Activated naive CD8-positive, alpha-beta T cell treated with anti-CD3 and anti-CD28 coated beads, Interleukin-2, amount 50 U/mL, for 24 hours (primary cell): Measurements from ENCODE around the gene POU3F3.

ENCODE experiments used
- ATAC-seq: fragments of 150-1000 bp; cut with Tn5 transposase; one replicate; pipeline ENCODE4 v1.10.0; 2021
- DNase-seq: peaks from one replicate; pipeline ENCODE4 v3.0.0; 2021
- H3K27ac Mint-ChIP-seq: one replicate; pipeline ENCODE4 v1.8.0; 2021; ENCODE audit warnings: mild to moderate bottlenecking, mixed read lengths
- H3K27me3 Mint-ChIP-seq: one replicate; pipeline ENCODE4 v1.8.0; 2021; ENCODE audit warnings: mixed read lengths
- H3K36me3 Mint-ChIP-seq: one replicate; pipeline ENCODE4 v1.8.0; 2021; ENCODE audit warnings: low read depth, mixed read lengths
- H3K4me1 Mint-ChIP-seq: one replicate; pipeline ENCODE4 v1.8.0; 2021; ENCODE audit warnings: mixed read lengths
- H3K4me3 Mint-ChIP-seq: one replicate; pipeline ENCODE4 v1.8.0; 2021; ENCODE audit warnings: mild to moderate bottlenecking, moderate library complexity, mixed read lengths
- H3K9me3 Mint-ChIP-seq: one replicate; pipeline ENCODE4 v1.8.0; 2021; ENCODE audit warnings: mixed read lengths

POU3F3 gene

GRCh38 chr2:104840893-104841585, 12.9 kb upstream of the POU3F3 start:
- Mint-ChIP-seq H3K27ac (no peak overlapping the region), H3K36me3 (no peaks in the 10 kb centered on the region), H3K27me3 (peaks cover 55% of the 10 kb centered on the region), H3K4me1 (peaks cover 10% of the 10 kb centered on the region), H3K9me3 (no peaks in the 10 kb centered on the region), H3K4me3 (no peak overlapping the region)
- no peak for DNase-seq
- ATAC-seq = no peak

- no peaks in the 10 kb centered on the region for H3K36me3 Mint-ChIP-seq
These were observed 12.2 kb upstream of the POU3F3 start for GRCh38 chr2:104841744-104842143.

GRCh38 chr2:104844807-104845551, 8.9 kb upstream of the POU3F3 start:
- Mint-ChIP-seq H3K36me3 (no peaks in the 10 kb centered on the region), H3K27ac (peak overlapping the region; percentile 59), H3K27me3 (peaks cover 78% of the 10 kb centered on the region), H3K4me1 (peaks cover 10% of the 10 kb centered on the region), H3K9me3 (no peaks in the 10 kb centered on the region), H3K4me3 (peak overlapping the region; percentile 12)
- no peak for DNase-seq
- peak; percentile 10 for ATAC-seq

More at GRCh38 chr2:104841744-104842143, 12.2 kb upstream of the POU3F3 start:
- no peak overlapping the region for H3K27ac Mint-ChIP-seq
- peaks cover 61% of the 10 kb centered on the region for H3K27me3 Mint-ChIP-seq
- peaks cover 10% of the 10 kb centered on the region for H3K4me1 Mint-ChIP-seq
- no peak for ATAC-seq
- no peak for DNase-seq
- no peaks in the 10 kb centered on the region for H3K9me3 Mint-ChIP-seq
- H3K4me3 Mint-ChIP-seq = no peak overlapping the region

- H3K27ac Mint-ChIP-seq = peak overlapping the region; percentile 59
- ATAC-seq (no peak), DNase-seq (no peak)
- H3K36me3 Mint-ChIP-seq = no peaks in the 10 kb centered on the region
- H3K9me3 Mint-ChIP-seq = no peaks in the 10 kb centered on the region
- H3K27me3 Mint-ChIP-seq = peaks cover 81% of the 10 kb centered on the region
- H3K4me3 Mint-ChIP-seq = peak overlapping the region; percentile 12
- H3K4me1 Mint-ChIP-seq = peaks cover 10% of the 10 kb centered on the region
These were observed 8.4 kb upstream of the POU3F3 start for GRCh38 chr2:104845552-104845931.

- Mint-ChIP-seq H3K36me3 (no peaks in the 10 kb centered on the region), H3K27ac (no peak overlapping the region), H3K9me3 (no peaks in the 10 kb centered on the region), H3K4me1 (peaks cover 10% of the 10 kb centered on the region), H3K27me3 (peaks cover 83% of the 10 kb centered on the region), H3K4me3 (no peak overlapping the region)
- ATAC-seq = no peak
- DNase-seq = no peak
These were observed 7.7 kb upstream of the POU3F3 start for GRCh38 chr2:104845946-104846785.

- ATAC-seq (no peak), DNase-seq (no peak)
- H3K9me3 Mint-ChIP-seq = no peaks in the 10 kb centered on the region
These were observed 6.9 kb upstream of the POU3F3 start for GRCh38 chr2:104846786-104847585.

GRCh38 chr2:104847586-104848160, 6.2 kb upstream of the POU3F3 start:
- no peak for ATAC-seq
- no peak for DNase-seq
- H3K27me3 Mint-ChIP-seq = peaks cover 81% of the 10 kb centered on the region
- no peak overlapping the region for H3K27ac Mint-ChIP-seq
- H3K9me3 Mint-ChIP-seq = no peaks in the 10 kb centered on the region
- H3K4me3 Mint-ChIP-seq = no peak overlapping the region
- peaks cover 18% of the 10 kb centered on the region for H3K4me1 Mint-ChIP-seq
- H3K36me3 Mint-ChIP-seq = no peaks in the 10 kb centered on the region

More at GRCh38 chr2:104846786-104847585, 6.9 kb upstream of the POU3F3 start:
- H3K27me3 Mint-ChIP-seq = peaks cover 82% of the 10 kb centered on the region
- no peak overlapping the region for H3K4me3 Mint-ChIP-seq
- H3K4me1 Mint-ChIP-seq = peaks cover 14% of the 10 kb centered on the region
- no peak overlapping the region for H3K27ac Mint-ChIP-seq
- H3K36me3 Mint-ChIP-seq = no peaks in the 10 kb centered on the region

GRCh38 chr2:104848526-104848925, 5.4 kb upstream of the POU3F3 start:
- no peak for DNase-seq
- Mint-ChIP-seq H3K27me3 (peaks cover 86% of the 10 kb centered on the region), H3K4me1 (peaks cover 22% of the 10 kb centered on the region), H3K9me3 (no peaks in the 10 kb centered on the region), H3K27ac (no peak overlapping the region), H3K36me3 (no peaks in the 10 kb centered on the region), H3K4me3 (no peak overlapping the region)
- ATAC-seq = no peak

DNA sequence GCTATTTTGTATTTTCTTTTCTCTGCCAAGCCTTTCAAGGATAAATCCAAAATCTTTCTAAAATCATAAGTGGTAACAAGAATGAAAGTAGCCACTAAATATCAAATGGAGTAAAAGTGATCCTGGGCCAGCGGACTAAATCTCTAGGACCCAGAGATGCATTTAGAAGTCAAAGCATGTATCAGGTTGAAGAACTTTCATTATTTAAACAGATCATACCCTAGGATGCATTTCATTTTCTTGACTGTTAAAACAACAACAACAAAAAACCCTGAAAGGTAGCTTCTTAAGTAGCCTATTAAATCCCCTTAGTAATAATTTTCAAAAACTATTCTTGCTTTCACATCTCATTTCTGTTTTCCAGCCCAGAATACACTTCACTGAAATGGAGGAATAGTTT, 4.8 kb upstream of the POU3F3 start:
- ATAC-seq = no peak
- peaks cover 23% of the 10 kb centered on the region for H3K4me1 Mint-ChIP-seq

DNA sequence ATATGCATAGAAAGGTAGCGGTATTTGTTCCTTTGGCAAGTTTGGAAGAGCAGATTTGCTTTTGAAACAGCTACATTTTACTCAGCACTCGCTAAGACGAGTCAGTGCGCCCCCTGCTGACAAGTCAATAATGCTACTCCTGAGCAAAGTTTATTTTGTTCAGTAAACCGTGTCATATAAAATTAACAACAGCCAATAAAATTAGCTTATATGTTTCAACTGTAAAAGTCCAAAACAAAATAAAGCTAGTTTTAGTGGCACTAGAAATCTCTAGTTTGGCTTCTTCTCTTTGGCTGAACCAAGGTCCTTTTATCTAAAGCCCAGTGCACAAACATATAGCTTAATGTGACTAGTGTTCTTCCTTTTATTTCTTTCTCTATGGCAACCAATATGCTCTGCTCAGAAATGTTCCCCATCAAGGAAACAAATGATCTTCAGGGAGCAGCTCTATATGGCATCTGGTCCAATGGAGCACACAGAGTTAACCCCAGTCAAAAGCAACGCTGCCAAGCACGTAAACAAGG, 4.2 kb upstream of the POU3F3 start:
- Mint-ChIP-seq H3K9me3 (no peaks in the 10 kb centered on the region), H3K27me3 (peaks cover 89% of the 10 kb centered on the region), H3K4me3 (no peak overlapping the region), H3K4me1 (peaks cover 27% of the 10 kb centered on the region), H3K27ac (no peak overlapping the region), H3K36me3 (peaks cover 6% of the 10 kb centered on the region)
- ATAC-seq = no peak
- DNase-seq = peak; percentile 76

More for the DNA sequence above, 4.8 kb upstream of the POU3F3 start:
- DNase-seq = no peak
- H3K36me3 Mint-ChIP-seq = peaks cover 2% of the 10 kb centered on the region
- H3K4me3 Mint-ChIP-seq = no peak overlapping the region
- H3K27me3 Mint-ChIP-seq = peaks cover 86% of the 10 kb centered on the region
- no peaks in the 10 kb centered on the region for H3K9me3 Mint-ChIP-seq
- no peak overlapping the region for H3K27ac Mint-ChIP-seq

- DNase-seq (no peak), ATAC-seq (no peak)
- peaks cover 6% of the 10 kb centered on the region for H3K36me3 Mint-ChIP-seq
- peaks cover 83% of the 10 kb centered on the region for H3K27me3 Mint-ChIP-seq
- peaks cover 25% of the 10 kb centered on the region for H3K4me1 Mint-ChIP-seq
- H3K4me3 Mint-ChIP-seq = no peak overlapping the region
- H3K27ac Mint-ChIP-seq = no peak overlapping the region
- no peaks in the 10 kb centered on the region for H3K9me3 Mint-ChIP-seq
These were observed 3.3 kb upstream of the POU3F3 start for GRCh38 chr2:104850361-104851290.

GRCh38 chr2:104851291-104852089, 2.4 kb upstream of the POU3F3 start:
- H3K9me3 Mint-ChIP-seq = no peaks in the 10 kb centered on the region
- H3K27me3 Mint-ChIP-seq = peaks cover 77% of the 10 kb centered on the region
- peaks cover 6% of the 10 kb centered on the region for H3K36me3 Mint-ChIP-seq
- H3K27ac Mint-ChIP-seq = no peak overlapping the region
- H3K4me1 Mint-ChIP-seq = peaks cover 28% of the 10 kb centered on the region
- no peak for DNase-seq
- ATAC-seq = no peak
- H3K4me3 Mint-ChIP-seq = no peak overlapping the region
